Stimulated activated CD8-positive, alpha-beta memory T cell treated with anti-CD3 and anti-CD28 coated beads, Interleukin-12 subunit alpha, Interleukin-12 subunit beta, amount 100 ng/mL, for 4 hours (primary cell): ENCODE measurements around the gene HOXC5.

Experiments used
- DNase-seq: peaks from one replicate; pipeline ENCODE4 v3.0.0-alpha.2; 2020; ENCODE audit warnings: low read depth

Gene HOXC5

GRCh38 chr12:54019924-54020590, 12.8 kb upstream of the HOXC5 start:
- no peak for DNase-seq

- no peak for DNase-seq
Measured at GRCh38 chr12:54020591-54021405, 12.1 kb upstream of the HOXC5 start.

GRCh38 chr12:54021432-54022013, 11.3 kb upstream of the HOXC5 start:
- DNase-seq = no peak

GRCh38 chr12:54022960-54023884, 9.6 kb upstream of the HOXC5 start:
- DNase-seq = no peak

- DNase-seq = no peak
Measured at GRCh38 chr12:54024127-54024526, 8.7 kb upstream of the HOXC5 start.

GRCh38 chr12:54024581-54025305, 8.1 kb upstream of the HOXC5 start:
- DNase-seq = no peak

- no peak for DNase-seq
Measured at GRCh38 chr12:54025499-54026405, 7.1 kb upstream of the HOXC5 start.

- no peak for DNase-seq
Measured at GRCh38 chr12:54026640-54027441, 6.0 kb upstream of the HOXC5 start.

- no peak for DNase-seq
Measured at GRCh38 chr12:54027442-54027786, 5.4 kb upstream of the HOXC5 start.

GRCh38 chr12:54028314-54029201, 4.3 kb upstream of the HOXC5 start, which contains the start of gene HOXC6:
HOXC6 (plus strand) TSS chr12:54028440; CDS start chr12:54028522, 82 bp downstream.
- no peak for DNase-seq

- DNase-seq = no peak
Measured at GRCh38 chr12:54029529-54030441, 3.1 kb upstream of the HOXC5 start.

- no peak for DNase-seq
Measured at GRCh38 chr12:54030442-54030801, 2.4 kb upstream of the HOXC5 start.

GRCh38 chr12:54030889-54031471, 1.9 kb upstream of the HOXC5 start:
- no peak for DNase-seq

GRCh38 chr12:54031480-54031879, 1.4 kb upstream of the HOXC5 start:
- no peak for DNase-seq

- DNase-seq = no peak
Measured at GRCh38 chr12:54032086-54032619, 697 bp upstream of the HOXC5 start.

GRCh38 chr12:54033106-54033979, 493 bp downstream of the HOXC5 start:
- DNase-seq = no peak
